HepG2 (cell line): ENCODE results near the gene ALG14. TPM values are rescaled to one million over a fixed set of nuclear protein-coding genes. Genes with fewer than 3 reads are reported as not detected.

Source experiments
- ARID4A ChIP-seq: sonication (generic); formaldehyde crosslinking; IDR thresholded peaks from 2 replicates; pipeline ENCODE4 v1.5.0; 2020; ENCODE audit warnings: mild to moderate bottlenecking, missing genetic modification reagents, borderline replicate concordance
- ELF4 ChIP-seq: sonication (generic); formaldehyde crosslinking; IDR thresholded peaks from 2 replicates; pipeline ENCODE4 v1.5.0; 2020; ENCODE audit warnings: missing genetic modification reagents, mild to moderate bottlenecking, moderate library complexity, borderline replicate concordance
- ESRRA ChIP-seq: sonication (generic); formaldehyde crosslinking; IDR thresholded peaks from 2 replicates; pipeline ENCODE4 v1.5.1; 2020; ENCODE audit warnings: mild to moderate bottlenecking, low read depth, missing genetic modification reagents
- FOXO1 ChIP-seq: sonication (generic); formaldehyde crosslinking; IDR thresholded peaks from 2 replicates; pipeline ENCODE4 v1.4.0; 2020; ENCODE audit warnings: missing genetic modification reagents
- FOXP1 ChIP-seq, 2 experiments: fragments of 450-650 bp in 1 of 2; IDR thresholded peaks; 2 replicates each; pipeline ENCODE4 v1.6.1; 2017 to 2018; ENCODE audit warnings: antibody characterized with exemption in 1 of 2
- GPN1 ChIP-seq: sonication (generic); formaldehyde crosslinking; IDR thresholded peaks from 2 replicates; pipeline ENCODE4 v1.5.1; 2020; ENCODE audit warnings: missing genetic modification reagents, borderline replicate concordance
- GTF3A ChIP-seq: sonication (generic); formaldehyde crosslinking; conservative IDR thresholded peaks from 2 replicates; pipeline ENCODE4 v1.4.0; 2020; ENCODE audit warnings: mild to moderate bottlenecking, missing genetic modification reagents
- HDAC2 ChIP-seq: sonication (generic); formaldehyde crosslinking; IDR thresholded peaks from 2 replicates; pipeline ENCODE4 v1.4.0; 2020; ENCODE audit warnings: missing genetic modification reagents
- JUND ChIP-seq: sonication (generic); formaldehyde crosslinking; IDR thresholded peaks from 2 replicates; pipeline ENCODE4 v1.8.0; 2022; ENCODE audit warnings: mild to moderate bottlenecking, missing genetic modification reagents
- KAT8 ChIP-seq: IDR thresholded peaks from 2 replicates; pipeline ENCODE4 v1.6.1; 2016; ENCODE audit warnings: missing genetic modification reagents, missing compliant biosample characterization
- KLF11 ChIP-seq: IDR thresholded peaks from 2 replicates; pipeline ENCODE4 v1.6.1; 2016; ENCODE audit warnings: missing compliant biosample characterization
- MAFF ChIP-seq: IDR thresholded peaks from 2 replicates; pipeline ENCODE4 v1.6.1; 2011; ENCODE audit warnings: low read depth, low read length, improper control_type of control experiment
- MAX ChIP-seq: IDR thresholded peaks from 2 replicates; pipeline ENCODE4 v1.6.1; 2012; ENCODE audit warnings: inconsistent platforms
- NFE2L1 ChIP-seq: sonication (generic); formaldehyde crosslinking; IDR thresholded peaks from 2 replicates; pipeline ENCODE4 v1.4.0; 2020; ENCODE audit warnings: missing genetic modification reagents, mild to moderate bottlenecking, borderline replicate concordance
- NFKBIZ ChIP-seq: IDR thresholded peaks from 2 replicates; pipeline ENCODE4 v1.6.1; 2018; ENCODE audit warnings: missing genetic modification reagents, missing compliant biosample characterization
- NR0B2 ChIP-seq: sonication (generic); formaldehyde crosslinking; IDR thresholded peaks from 2 replicates; pipeline ENCODE4 v1.4.0; 2020; ENCODE audit warnings: mild to moderate bottlenecking, missing genetic modification reagents
- PHF21A ChIP-seq: sonication (generic); formaldehyde crosslinking; IDR thresholded peaks from 2 replicates; pipeline ENCODE4 v1.5.0; 2020; ENCODE audit warnings: mild to moderate bottlenecking, missing genetic modification reagents
- POLR2AphosphoS5 ChIP-seq: IDR thresholded peaks from 2 replicates; pipeline ENCODE4 v1.6.1; 2012; ENCODE audit warnings: low read depth, low read length
- RFXAP ChIP-seq: sonication (generic); formaldehyde crosslinking; IDR thresholded peaks from 2 replicates; pipeline ENCODE4 v1.4.0; 2020; ENCODE audit warnings: missing genetic modification reagents, borderline replicate concordance
- SP2 ChIP-seq: sonication (generic); formaldehyde crosslinking; IDR thresholded peaks from 2 replicates; pipeline ENCODE4 v1.5.1; 2020; ENCODE audit warnings: mild to moderate bottlenecking, missing genetic modification reagents
- SP5 ChIP-seq: IDR thresholded peaks from 2 replicates; pipeline ENCODE4 v1.6.1; 2016; ENCODE audit warnings: low read depth, borderline replicate concordance
- TMF1 ChIP-seq: sonication (generic); formaldehyde crosslinking; IDR thresholded peaks from 2 replicates; pipeline ENCODE4 v1.8.1; 2022; ENCODE audit warnings: low read depth, missing genetic modification reagents
- ZFP36 ChIP-seq: fragments of 150-350 bp; IDR thresholded peaks from 2 replicates; pipeline ENCODE4 v1.6.1; 2018; ENCODE audit warnings: borderline replicate concordance, low read length, low read depth; ENCODE audit not compliant: partially characterized antibody
- ZNF333 ChIP-seq: sonication (generic); formaldehyde crosslinking; IDR thresholded peaks from 2 replicates; pipeline ENCODE4 v1.4.0; 2020; ENCODE audit warnings: mild to moderate bottlenecking, missing genetic modification reagents, borderline replicate concordance
- ZNF367 ChIP-seq: sonication (generic); formaldehyde crosslinking; IDR thresholded peaks from 2 replicates; pipeline ENCODE4 v1.4.0; 2020; ENCODE audit warnings: missing genetic modification reagents, borderline replicate concordance
- ZNF550 ChIP-seq: sonication (generic); formaldehyde crosslinking; IDR thresholded peaks from 2 replicates; pipeline ENCODE4 v1.4.0; 2020; ENCODE audit warnings: mild to moderate bottlenecking, missing genetic modification reagents, borderline replicate concordance
- ZNF644 ChIP-seq: IDR thresholded peaks from 2 replicates; pipeline ENCODE4 v1.6.1; 2016; ENCODE audit warnings: low read depth
- ZNF761 ChIP-seq: sonication (generic); formaldehyde crosslinking; conservative IDR thresholded peaks from 2 replicates; pipeline ENCODE4 v1.4.0; 2020; ENCODE audit warnings: mild to moderate bottlenecking, missing genetic modification reagents
- ZNF850 ChIP-seq: sonication (generic); formaldehyde crosslinking; conservative IDR thresholded peaks from 2 replicates; pipeline ENCODE4 v1.9.0; 2021; ENCODE audit warnings: mild to moderate bottlenecking, missing genetic modification reagents
- polyA plus RNA-seq, 8 experiments: library from polyadenylated mRNA; depleted of rRNA in 3 of 8; stranded (reverse) in 7 of 8; unstranded in 1 of 8; fragments of >200 nt; fragmentation: Illumina TruSeq in 4 of 8; extraction: Trizol in 4 of 8; gene quantifications; 2 replicates each; pipeline versions ENCODE4 v1.2.1 to v1.2.3, GENCODE V29; 2011 to 2016; ENCODE audit warnings: low read depth in 4 of 8, missing spikeins in 1 of 8, mixed read lengths in 1 of 8; ENCODE audit not compliant: insufficient read depth in 1 of 8
- total RNA-seq, 5 experiments: library from RNA; depleted of rRNA; stranded (reverse); fragments of >200 nt; fragmentation: Illumina TruSeq; extraction: Trizol; gene quantifications; 2 replicates each; pipeline ENCODE4 v1.2.3, GENCODE V29; 2016; ENCODE audit warnings: low read depth in 1 of 5

ALG14 gene
- total and polyA plus RNA-seq, 2 of the 13 experiments (the other 11 are each of a cell fraction or from before 2014, with no cell fraction given): 4.5 to 12.7 TPM

- TF ChIP-seq JUND (CRISPR knock-in tag): no peak
- TF ChIP-seq NFKBIZ (CRISPR knock-in tag): peak; percentile 81; the same call in 1 of the 2 replicates
- peak; percentile 82; the same call in 1 of the 2 replicates for TF ChIP-seq RFXAP (CRISPR knock-in tag)
- no peak for TF ChIP-seq ZNF850
- no peak for TF ChIP-seq GTF3A (CRISPR knock-in tag)
- TF ChIP-seq NR0B2 (CRISPR knock-in tag): no peak
- peak; percentile 83 for TF ChIP-seq ESRRA
- peak; percentile 69 for TF ChIP-seq MAX
- TF ChIP-seq SP5 (CRISPR knock-in tag): peak; percentile 83
- TF ChIP-seq ZNF761 (CRISPR knock-in tag): 0 out of 2 replicates have a peak, but pooled peaks have one; percentile 32
- TF ChIP-seq ZNF367: no peak
- TF ChIP-seq FOXO1: peak; percentile 93
- peak; percentile 85 for TF ChIP-seq FOXP1 (IDR thresholded peaks at IDR 0.05)
- peak; percentile 96 for TF ChIP-seq FOXP1 (CRISPR knock-in tag; IDR thresholded peaks at IDR 0.05)
- no peak for TF ChIP-seq ZFP36
- no peak for TF ChIP-seq POLR2AphosphoS5
- peak; percentile 64; the same call in 1 of the 2 replicates for TF ChIP-seq KAT8 (CRISPR knock-in tag)
- TF ChIP-seq ZNF333: no peak
- TF ChIP-seq PHF21A: peak; percentile 93
- peak; percentile 72; the same call in 1 of the 2 replicates for TF ChIP-seq ZNF644 (CRISPR knock-in tag)
- no peak for TF ChIP-seq NFE2L1
- no peak for TF ChIP-seq SP2 (CRISPR knock-in tag)
- TF ChIP-seq KLF11: no peak
- no peak for TF ChIP-seq ZNF550 (CRISPR knock-in tag)
- TF ChIP-seq ARID4A (CRISPR knock-in tag): peak; percentile 73; the same call in 1 of the 2 replicates
- peak; percentile 98 for TF ChIP-seq HDAC2 (CRISPR knock-in tag)
- TF ChIP-seq ELF4 (CRISPR knock-in tag): no peak
- TF ChIP-seq TMF1: no peak
- no peak; the same call in 1 of the 2 replicates for TF ChIP-seq MAFF
- TF ChIP-seq GPN1 (CRISPR knock-in tag): no peak
These were observed 49.5 kb upstream of the ALG14 start (continued) for GRCh38 chr1:95122151-95122697.
